H1 (cell line): ENCODE results near the gene ACKR1. TPM values are rescaled to one million over a fixed set of nuclear protein-coding genes. Genes with fewer than 3 reads are reported as not detected.

ENCODE experiments used
- CTCF ChIA-PET: fragments of 300-600 bp; sonication (Branson Sonifier 250); formaldehyde crosslinking; loops from one replicate; lab custom pipeline; 2021; ENCODE audit not compliant: partially characterized antibody; lab: Charles Lee
- POLR2A ChIA-PET: fragments of 300-600 bp; sonication (Branson Sonifier 250); formaldehyde crosslinking; loops from one replicate; lab custom pipeline; 2021; ENCODE audit warnings: inconsistent platforms; ENCODE audit not compliant: partially characterized antibody; lab: Charles Lee
- DNase-seq, 2 experiments: peaks; one replicate each; pipeline versions ENCODE4 v3.0.0 to v3.0.0-alpha.2; 2010 to 2022; ENCODE audit warnings: low spot score in 2 of 2, low read depth in 1 of 2, mixed read lengths in 1 of 2
- FAIRE-seq: peaks from 2 replicates; lab custom pipeline; 2011; peaks lifted over from hg19 to GRCh38; lab: Jason Lieb, UNC
- H2AFZ ChIP-seq: 2 replicates; pipeline ENCODE4 v1.8.1; 2012; ENCODE audit warnings: low read length, inconsistent platforms
- H2AK5ac ChIP-seq: 2 replicates; pipeline ENCODE4 v1.6.1; 2013; ENCODE audit warnings: low read depth, low read length
- H2BK120ac ChIP-seq: replicated peaks from 2 replicates; pipeline ENCODE3; 2013; ENCODE audit warnings: low read depth, low read length, inconsistent platforms
- H2BK12ac ChIP-seq: 2 replicates; pipeline ENCODE4 v1.6.1; 2013; ENCODE audit warnings: low read depth, low read length
- H2BK15ac ChIP-seq: 2 replicates; pipeline ENCODE4 v1.6.1; 2013; ENCODE audit warnings: low read length
- H2BK20ac ChIP-seq: 2 replicates; pipeline ENCODE4 v1.6.1; 2013; ENCODE audit warnings: low read length
- H2BK5ac ChIP-seq: 2 replicates; pipeline ENCODE4 v1.6.1; 2013; ENCODE audit warnings: low read depth, low read length
- H3K14ac ChIP-seq: 2 replicates; pipeline ENCODE4 v1.6.1; 2013; ENCODE audit warnings: inconsistent platforms; ENCODE audit not compliant: insufficient read length
- H3K18ac ChIP-seq: 2 replicates; pipeline ENCODE4 v1.6.1; 2013; ENCODE audit warnings: low read length; ENCODE audit errors: extremely low read depth
- H3K23ac ChIP-seq: 2 replicates; pipeline ENCODE4 v1.6.1; 2013; ENCODE audit warnings: inconsistent platforms; ENCODE audit not compliant: insufficient read length
- H3K23me2 ChIP-seq: 2 replicates; pipeline ENCODE4 v1.6.1; 2013; ENCODE audit warnings: low read depth, low read length
- H3K27ac ChIP-seq: 2 replicates; pipeline ENCODE4 v1.6.1; 2011; ENCODE audit warnings: low read depth, low read length, inconsistent platforms
- H3K27me3 ChIP-seq, 4 experiments: replicated peaks in 1 of 4; 1 replicate in 1 of 4; 2 replicates in 3 of 4; pipeline versions ENCODE4 v1.6.1 to v1.8.1; 2011 to 2013; ENCODE audit warnings: low read length in 3 of 4, mild to moderate bottlenecking in 3 of 4, inconsistent platforms in 2 of 4, mixed read lengths in 2 of 4, moderate library complexity in 1 of 4; ENCODE audit not compliant: control insufficient read depth in 3 of 4, insufficient read depth in 3 of 4; ENCODE audit errors: extremely low read depth in 1 of 4
- H3K36me3 ChIP-seq, 4 experiments: 2 replicates each; pipeline versions ENCODE4 v1.6.1 to v1.8.1; 2011 to 2013; ENCODE audit warnings: mild to moderate bottlenecking in 4 of 4, low read length in 3 of 4, moderate library complexity in 2 of 4, control low read depth in 1 of 4, inconsistent platforms in 1 of 4; ENCODE audit not compliant: insufficient read depth in 4 of 4, control insufficient read depth in 2 of 4
- H3K4ac ChIP-seq: replicated peaks from 2 replicates; pipeline ENCODE3; 2013; ENCODE audit warnings: low read length, low read depth, mixed read lengths, inconsistent platforms; ENCODE audit not compliant: insufficient read length
- H3K4me1 ChIP-seq, 4 experiments: replicated peaks in 1 of 4; 1 replicate in 1 of 4; 2 replicates in 3 of 4; pipeline versions ENCODE4 v1.6.1 to v1.8.1; 2011 to 2013; ENCODE audit warnings: low read length in 3 of 4, inconsistent platforms in 2 of 4, mixed read lengths in 1 of 4; ENCODE audit not compliant: insufficient read depth in 4 of 4, control insufficient read depth in 3 of 4
- H3K4me2 ChIP-seq, 2 experiments: 2 replicates each; pipeline versions ENCODE4 v1.6.1 to v1.8.1; 2011 to 2013; ENCODE audit warnings: low read depth in 2 of 2, low read length in 2 of 2, control low read depth in 1 of 2, inconsistent platforms in 1 of 2, mild to moderate bottlenecking in 1 of 2; ENCODE audit not compliant: insufficient read depth in 1 of 2
- H3K4me3 ChIP-seq, 4 experiments: fragments of 200-600, 300-600 bp in 1 of 4; sonication (generic), shearing (Covaris generic), sonication (Bioruptor Twin) in 1 of 4; 2 replicates each; pipeline versions ENCODE4 v1.5.1 to v1.8.1; 2011 to 2016; ENCODE audit warnings: low read length in 4 of 4, low read depth in 3 of 4, control low read depth in 2 of 4, inconsistent platforms in 2 of 4, mild to moderate bottlenecking in 2 of 4, mixed read lengths in 1 of 4, moderate library complexity in 1 of 4; ENCODE audit not compliant: insufficient read depth in 2 of 4; ENCODE audit errors: extremely low read depth in 1 of 4
- H3K56ac ChIP-seq: replicated peaks from 2 replicates; pipeline ENCODE3; 2013; ENCODE audit warnings: low read depth, mild to moderate bottlenecking, mixed read lengths, low read length, inconsistent platforms; ENCODE audit not compliant: insufficient read length
- H3K79me1 ChIP-seq: 2 replicates; pipeline ENCODE4 v1.6.1; 2013; ENCODE audit warnings: low read depth, low read length, control low read depth
- H3K79me2 ChIP-seq, 2 experiments: 2 replicates each; pipeline versions ENCODE4 v1.6.1 to v1.8.1; 2012 to 2013; ENCODE audit warnings: low read length in 2 of 2, mild to moderate bottlenecking in 2 of 2, inconsistent platforms in 1 of 2; ENCODE audit not compliant: insufficient read depth in 2 of 2, control insufficient read depth in 1 of 2
- H3K9ac ChIP-seq, 4 experiments: replicated peaks in 1 of 4; 1 replicate in 1 of 4; 2 replicates in 3 of 4; pipeline versions ENCODE4 v1.6.1 to v1.8.1; 2011 to 2013; ENCODE audit warnings: low read depth in 3 of 4, low read length in 3 of 4, control low read depth in 2 of 4, mild to moderate bottlenecking in 2 of 4, moderate library complexity in 2 of 4, inconsistent platforms in 1 of 4; ENCODE audit errors: extremely low read depth in 1 of 4
- H3K9me3 ChIP-seq, 2 experiments: 2 replicates each; pipeline versions ENCODE4 v1.6.1 to v1.8.1; 2012 to 2013; ENCODE audit warnings: mild to moderate bottlenecking in 2 of 2, moderate library complexity in 2 of 2, control low read depth in 1 of 2, inconsistent platforms in 1 of 2, low read depth in 1 of 2, low read length in 1 of 2, mixed read lengths in 1 of 2; ENCODE audit not compliant: insufficient read depth in 2 of 2
- H4K20me1 ChIP-seq, 2 experiments: replicated peaks in 1 of 2; 2 replicates each; pipeline versions ENCODE3 to v1.8.1; 2011 to 2013; ENCODE audit warnings: inconsistent platforms in 2 of 2, low read length in 2 of 2, mild to moderate bottlenecking in 1 of 2; ENCODE audit not compliant: insufficient read depth in 2 of 2, control insufficient read depth in 1 of 2
- H4K5ac ChIP-seq: 2 replicates; pipeline ENCODE4 v1.6.1; 2013; ENCODE audit warnings: low read length, low read depth, mixed read lengths, inconsistent platforms; ENCODE audit not compliant: insufficient read length
- H4K8ac ChIP-seq: 2 replicates; pipeline ENCODE4 v1.8.0; 2013; ENCODE audit warnings: mild to moderate bottlenecking, moderate library complexity, low read length, inconsistent platforms; ENCODE audit not compliant: insufficient read depth; ENCODE audit errors: extremely low read depth
- H4K91ac ChIP-seq: replicated peaks from 2 replicates; pipeline ENCODE3; 2013; ENCODE audit warnings: low read length, mixed read lengths, inconsistent platforms; ENCODE audit not compliant: insufficient read length
- ATF3 ChIP-seq: IDR thresholded peaks from 2 replicates; pipeline ENCODE4 v1.6.1; 2011; ENCODE audit warnings: low read depth, mild to moderate bottlenecking, low read length; ENCODE audit not compliant: insufficient read depth
- SAP30 ChIP-seq: fragments of 300-600 bp; sonication (generic); IDR thresholded peaks from 2 replicates; pipeline ENCODE4 v1.7.1; 2012; ENCODE audit warnings: low read length, moderate library complexity, mild to moderate bottlenecking, inconsistent platforms; ENCODE audit not compliant: insufficient read depth, insufficient replicate concordance
- SP4 ChIP-seq: IDR thresholded peaks from 2 replicates; pipeline ENCODE4 v1.6.1; 2012; ENCODE audit warnings: low read length, inconsistent platforms
- TAF1 ChIP-seq: IDR thresholded peaks from 2 replicates; pipeline ENCODE4 v1.6.1; 2011; ENCODE audit warnings: mild to moderate bottlenecking, low read depth, low read length
- WGBS, 2 experiments: shearing (Covaris generic) in 1 of 2; methylation state at CpG; one replicate each; pipeline versions ENCODE4 v1.1.6 to v1.1.7; 2013 to 2015; ENCODE audit warnings: low lambda C conversion rate in 2 of 2, mixed read lengths in 2 of 2, inconsistent platforms in 1 of 2, low coverage in 1 of 2, missing lambda C conversion rate in 1 of 2; ENCODE audit not compliant: insufficient replicate concordance in 2 of 2, insufficient coverage in 1 of 2, insufficient read length in 1 of 2; ENCODE audit errors: extremely low coverage in 1 of 2, missing lambda C conversion rate in 1 of 2; 5-methylcytosine and 5-hydroxymethylcytosine counted together
- polyA plus RNA-seq, 7 experiments: library from polyadenylated mRNA; depleted of rRNA in 3 of 7; stranded (reverse) in 5 of 7; unstranded in 2 of 7; fragments of >200 nt in 5 of 7; fragments of 200-250 nt in 2 of 7; gene quantifications; 1 replicate in 5 of 7; 2 replicates in 1 of 7; 4 replicates in 1 of 7; pipeline versions ENCODE4 v1.2.1 to v1.2.3, GENCODE V29; 2011 to 2013; ENCODE audit warnings: missing spikeins in 2 of 7, mixed read lengths in 2 of 7
- total RNA-seq: library from RNA; stranded (reverse); fragmentation: NEBNext Ultra II Directional; extraction: Animal tissue kit (Norgen Biotek cat#: 25700); gene quantifications from 2 replicates; pipeline ENCODE4 v1.2.1, GENCODE V29; 2021

ACKR1 gene
- total and polyA plus RNA-seq, 2 of the 8 experiments (the other 6 are each of a cell fraction or from before 2014, with no cell fraction given): 0.61 to 1.00 TPM

GRCh38 chr1:159239551-159240220 lies 35.0 kb downstream of the ACKR1 start:
- Histone ChIP-seq H2BK5ac (no peak overlapping the region), H4K5ac (no peak overlapping the region), H2BK15ac (no peak overlapping the region), H3K27ac (no peak overlapping the region), H3K14ac (no peak overlapping the region), H3K56ac (no peak overlapping the region), H3K23ac (no peak overlapping the region), H2BK20ac (no peak overlapping the region), H2AK5ac (no peak overlapping the region), H3K27me3 (no peaks in the 10 kb centered on the region), H2BK12ac (no peak overlapping the region), H2AFZ (no peak overlapping the region), H4K91ac (no peak overlapping the region), H3K4me2 (no peak overlapping the region), H3K4me3 (no peak overlapping the region), H4K8ac (no peak overlapping the region), H3K79me1 (no peaks in the 10 kb centered on the region), H3K36me3 (no peaks in the 10 kb centered on the region), H3K9me3 (no peaks in the 10 kb centered on the region), H3K9ac (no peak overlapping the region), H3K18ac (no peak overlapping the region), H2BK120ac (no peak overlapping the region), H3K4ac (no peak overlapping the region), H3K23me2 (no peaks in the 10 kb centered on the region), H3K79me2 (no peaks in the 10 kb centered on the region), H3K4me1 (no peaks in the 10 kb centered on the region), H4K20me1 (no peaks in the 10 kb centered on the region)
- DNase-seq (no peak), FAIRE-seq (no peak)
- TF ChIP-seq SAP30 (no peak), ATF3 (no peak), TAF1 (no peak), SP4 (no peak)
- CTCF ChIA-PET: interaction anchor here (1.0 kb wide), 1 partner anchor 29 kb away, joined by 3 read pairs; no protein-coding TSS in a partner anchor
- 92% methylated on average over 4 of the region's 4 CpGs; no CpG with 5 or more reads in 1 of the 2 experiments for WGBS, 2 experiments
- POLR2A ChIA-PET: no interaction called here
